MM.1S (cell line): ENCODE measurements around the gene KSR2.
A peak's percentile ranks its signal among the peaks of the same experiment; 100 is the strongest.
"Not testable (repeated sequence)": the region's sequence is repeated elsewhere in the genome, so short reads cannot be mapped to it uniquely, and the experiment has no call there.

Source experiments
- DNase-seq: peaks from one replicate; pipeline ENCODE4 v3.0.0-alpha.2; 2015
- H2AFZ ChIP-seq: fragments of 300-600 bp; sonication (generic); 2 replicates; pipeline ENCODE4 v1.6.0; 2016; ENCODE audit warnings: antibody characterized with exemption, low read length
- H3F3A ChIP-seq: fragments of 300-600 bp; sonication (generic); 2 replicates; pipeline ENCODE4 v1.6.1; 2016; ENCODE audit warnings: mild to moderate bottlenecking, antibody characterized with exemption, low read length, moderate library complexity, mixed read lengths; ENCODE audit not compliant: insufficient read depth
- H3K27ac ChIP-seq: fragments of 300-600 bp; sonication (generic); 2 replicates; pipeline ENCODE4 v1.5.1; 2016; ENCODE audit warnings: mild to moderate bottlenecking, low read length
- H3K27me3 ChIP-seq: fragments of 300-600 bp; sonication (generic); replicated peaks from 2 replicates; pipeline ENCODE4 v1.6.0; 2016; ENCODE audit warnings: low read length; ENCODE audit not compliant: insufficient read depth
- H3K36me3 ChIP-seq: fragments of 300-600 bp; sonication (generic); replicated peaks from 2 replicates; pipeline ENCODE4 v1.6.1; 2016; ENCODE audit warnings: mild to moderate bottlenecking, low read length, mixed read lengths; ENCODE audit not compliant: insufficient read depth
- H3K4me1 ChIP-seq: fragments of 300-600 bp; sonication (generic); 2 replicates; pipeline ENCODE4 v1.6.1; 2016; ENCODE audit warnings: low read length, mixed read lengths
- H3K4me2 ChIP-seq: fragments of 300-600 bp; sonication (generic); 2 replicates; pipeline ENCODE4 v1.6.0; 2016; ENCODE audit warnings: low read depth, low read length
- H3K4me3 ChIP-seq: fragments of 300-600 bp; sonication (generic); 2 replicates; pipeline ENCODE4 v1.5.1; 2016; ENCODE audit warnings: low read length, mixed read lengths
- H3K79me2 ChIP-seq: fragments of 300-600 bp; sonication (generic); 2 replicates; pipeline ENCODE4 v1.6.1; 2016; ENCODE audit warnings: mixed run types, low read length, mixed read lengths
- H3K9ac ChIP-seq: fragments of 300-600 bp; sonication (generic); 2 replicates; pipeline ENCODE4 v1.6.1; 2016; ENCODE audit warnings: low read length, mixed read lengths
- H3K9me2 ChIP-seq: fragments of 300-600 bp; sonication (generic); replicated peaks from 2 replicates; pipeline ENCODE4 v1.6.1; 2016; ENCODE audit warnings: mild to moderate bottlenecking, low read length, mixed read lengths; ENCODE audit not compliant: insufficient read depth
- H3K9me3 ChIP-seq: fragments of 300-600 bp; sonication (generic); replicated peaks from 2 replicates; pipeline ENCODE4 v1.6.1; 2016; ENCODE audit warnings: mild to moderate bottlenecking, low read length, mixed read lengths; ENCODE audit not compliant: insufficient read depth
- H4K20me1 ChIP-seq: fragments of 300-600 bp; sonication (generic); 2 replicates; pipeline ENCODE4 v1.6.1; 2016; ENCODE audit warnings: mild to moderate bottlenecking, low read length, moderate library complexity, mixed read lengths; ENCODE audit not compliant: insufficient read depth
- EZH2 ChIP-seq: fragments of 300-600 bp; sonication (generic); optimal IDR thresholded peaks from 2 replicates; pipeline ENCODE3; 2017; ENCODE audit warnings: low read depth, mild to moderate bottlenecking, antibody characterized with exemption, low read length, mixed read lengths
- EZH2phosphoT487 ChIP-seq: fragments of 300-600 bp; sonication (generic); IDR thresholded peaks from 2 replicates; pipeline ENCODE4 v1.6.1; 2018; ENCODE audit warnings: antibody characterized with exemption, low read length
- TF ChIP-seq, protein P1 (sequence below): fragments of 300-600 bp; sonication (generic); IDR thresholded peaks from 2 replicates; pipeline ENCODE4 v1.5.1; 2016; ENCODE audit warnings: antibody characterized with exemption, low read length, mixed read lengths

Gene KSR2

DNA sequence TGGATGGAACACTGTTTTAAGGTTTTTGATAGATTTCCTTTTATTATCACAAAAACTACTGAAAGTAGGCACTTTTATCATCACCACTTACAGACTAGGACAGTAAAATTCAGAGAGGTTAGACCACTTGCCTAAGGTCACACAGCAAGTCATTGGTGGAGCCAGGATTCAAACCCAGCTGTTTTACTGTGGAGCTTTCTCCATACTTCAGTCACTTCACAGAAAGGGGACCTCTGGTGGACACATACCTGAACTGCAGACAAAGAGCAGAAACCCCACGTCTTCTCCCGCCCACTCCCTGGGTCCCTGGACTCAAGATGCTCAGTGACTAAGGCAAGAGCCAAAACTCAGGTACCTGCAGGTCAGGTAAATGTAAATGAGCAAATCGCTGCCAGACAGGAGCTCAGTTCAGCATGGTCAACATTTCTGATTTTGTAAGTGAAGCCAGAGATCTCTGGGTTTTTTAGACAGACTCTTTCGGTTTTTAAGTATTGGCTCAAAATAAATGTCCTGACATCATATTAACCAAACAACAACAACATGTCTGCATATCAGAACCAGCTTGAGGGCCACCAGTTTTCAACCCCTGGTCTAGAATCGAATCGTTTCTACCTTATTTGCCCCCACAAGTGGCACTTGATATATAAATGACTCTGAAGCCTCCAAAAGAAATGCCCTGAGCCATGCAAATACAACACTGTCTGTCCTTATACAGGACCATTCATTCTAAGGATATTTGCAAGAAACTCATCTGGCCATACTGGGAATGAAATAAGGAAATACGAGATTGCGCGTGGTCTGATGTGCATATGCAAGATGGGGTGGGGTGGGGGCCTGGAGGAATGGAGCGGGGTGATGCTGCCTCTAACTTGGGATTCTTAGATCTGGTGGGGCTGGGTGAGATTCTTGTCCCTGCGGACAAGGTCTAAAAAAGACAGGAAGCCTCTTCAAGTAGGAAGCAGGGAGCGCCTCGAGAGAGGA is 110.9 kb downstream of the KSR2 start:
- Histone ChIP-seq H4K20me1 (no peaks in the 10 kb centered on the region), H2AFZ (no peak overlapping the region), H3K79me2 (no peaks in the 10 kb centered on the region), H3K9me2 (no peaks in the 10 kb centered on the region), H3F3A (no peaks in the 10 kb centered on the region), H3K36me3 (no peaks in the 10 kb centered on the region), H3K9ac (no peak overlapping the region), H3K27me3 (no peaks in the 10 kb centered on the region), H3K9me3 (no peaks in the 10 kb centered on the region), H3K4me2 (no peak overlapping the region), H3K4me3 (no peak overlapping the region), H3K27ac (no peak overlapping the region), H3K4me1 (no peaks in the 10 kb centered on the region)
- TF ChIP-seq, protein P1, sequence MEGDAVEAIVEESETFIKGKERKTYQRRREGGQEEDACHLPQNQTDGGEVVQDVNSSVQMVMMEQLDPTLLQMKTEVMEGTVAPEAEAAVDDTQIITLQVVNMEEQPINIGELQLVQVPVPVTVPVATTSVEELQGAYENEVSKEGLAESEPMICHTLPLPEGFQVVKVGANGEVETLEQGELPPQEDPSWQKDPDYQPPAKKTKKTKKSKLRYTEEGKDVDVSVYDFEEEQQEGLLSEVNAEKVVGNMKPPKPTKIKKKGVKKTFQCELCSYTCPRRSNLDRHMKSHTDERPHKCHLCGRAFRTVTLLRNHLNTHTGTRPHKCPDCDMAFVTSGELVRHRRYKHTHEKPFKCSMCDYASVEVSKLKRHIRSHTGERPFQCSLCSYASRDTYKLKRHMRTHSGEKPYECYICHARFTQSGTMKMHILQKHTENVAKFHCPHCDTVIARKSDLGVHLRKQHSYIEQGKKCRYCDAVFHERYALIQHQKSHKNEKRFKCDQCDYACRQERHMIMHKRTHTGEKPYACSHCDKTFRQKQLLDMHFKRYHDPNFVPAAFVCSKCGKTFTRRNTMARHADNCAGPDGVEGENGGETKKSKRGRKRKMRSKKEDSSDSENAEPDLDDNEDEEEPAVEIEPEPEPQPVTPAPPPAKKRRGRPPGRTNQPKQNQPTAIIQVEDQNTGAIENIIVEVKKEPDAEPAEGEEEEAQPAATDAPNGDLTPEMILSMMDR, result peak; percentile 52
- TF ChIP-seq EZH2phosphoT487, result no peak
- peak; percentile 28 for DNase-seq

DNA sequence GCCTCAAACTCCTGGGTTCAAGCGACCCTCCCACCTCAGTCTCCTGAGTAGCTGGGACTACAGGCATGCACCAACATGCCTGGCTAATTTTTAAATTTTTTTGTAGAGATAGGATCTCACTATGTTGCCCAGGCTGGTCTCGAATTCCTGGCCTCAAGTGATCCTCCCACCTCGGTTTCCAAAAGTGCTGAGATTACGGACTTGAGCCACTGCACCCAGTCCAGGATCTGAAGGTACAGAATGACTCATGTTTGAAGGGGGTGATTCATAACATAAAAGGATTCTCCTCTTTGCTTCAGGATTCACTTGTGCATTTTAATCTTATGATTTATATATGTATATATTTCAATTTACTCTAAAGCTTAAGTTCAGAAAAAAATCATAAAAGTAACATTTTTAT is 111.7 kb downstream of the KSR2 start:
- H3K4me2 ChIP-seq, H3K79me2 ChIP-seq, H3K9me2 ChIP-seq, H3K4me3 ChIP-seq, H3K4me1 ChIP-seq, H3K9ac ChIP-seq, H4K20me1 ChIP-seq, H3K27me3 ChIP-seq, H3K36me3 ChIP-seq, H2AFZ ChIP-seq, H3K9me3 ChIP-seq, H3F3A ChIP-seq, DNase-seq, H3K27ac ChIP-seq: not testable (repeated sequence)

DNA sequence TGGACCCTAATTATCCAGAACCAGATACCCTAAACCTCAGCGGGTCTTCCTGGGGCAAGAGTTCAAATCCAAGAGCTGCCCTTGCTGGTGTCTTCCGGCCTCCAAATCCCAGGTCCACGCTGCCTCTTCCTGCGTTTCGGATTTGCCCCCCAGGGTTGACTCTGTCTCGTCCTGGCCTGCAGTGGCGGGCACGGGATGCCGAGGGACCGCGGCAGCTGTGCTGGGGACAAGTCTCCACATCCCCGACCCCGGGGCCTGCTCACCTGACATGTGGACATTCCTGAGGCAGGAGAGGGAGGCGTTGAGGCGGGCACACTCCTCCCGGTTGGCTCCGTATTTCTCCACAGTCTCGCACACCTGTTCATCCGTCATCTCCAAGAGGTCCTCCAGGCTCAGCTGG is 113.6 kb downstream of the KSR2 start:
- Histone ChIP-seq H3K9ac (no peak overlapping the region), H2AFZ (no peak overlapping the region), H3K36me3 (no peaks in the 10 kb centered on the region), H3K27me3 (no peaks in the 10 kb centered on the region), H3K9me2 (no peaks in the 10 kb centered on the region), H3K27ac (no peak overlapping the region), H3K9me3 (no peaks in the 10 kb centered on the region), H3K4me2 (no peak overlapping the region), H3K79me2 (no peaks in the 10 kb centered on the region), H3F3A (no peaks in the 10 kb centered on the region), H3K4me1 (no peaks in the 10 kb centered on the region), H4K20me1 (no peaks in the 10 kb centered on the region), H3K4me3 (no peak overlapping the region)
- TF ChIP-seq EZH2, result no peak
- TF ChIP-seq, protein P1, result no peak
- no peak for DNase-seq

DNA sequence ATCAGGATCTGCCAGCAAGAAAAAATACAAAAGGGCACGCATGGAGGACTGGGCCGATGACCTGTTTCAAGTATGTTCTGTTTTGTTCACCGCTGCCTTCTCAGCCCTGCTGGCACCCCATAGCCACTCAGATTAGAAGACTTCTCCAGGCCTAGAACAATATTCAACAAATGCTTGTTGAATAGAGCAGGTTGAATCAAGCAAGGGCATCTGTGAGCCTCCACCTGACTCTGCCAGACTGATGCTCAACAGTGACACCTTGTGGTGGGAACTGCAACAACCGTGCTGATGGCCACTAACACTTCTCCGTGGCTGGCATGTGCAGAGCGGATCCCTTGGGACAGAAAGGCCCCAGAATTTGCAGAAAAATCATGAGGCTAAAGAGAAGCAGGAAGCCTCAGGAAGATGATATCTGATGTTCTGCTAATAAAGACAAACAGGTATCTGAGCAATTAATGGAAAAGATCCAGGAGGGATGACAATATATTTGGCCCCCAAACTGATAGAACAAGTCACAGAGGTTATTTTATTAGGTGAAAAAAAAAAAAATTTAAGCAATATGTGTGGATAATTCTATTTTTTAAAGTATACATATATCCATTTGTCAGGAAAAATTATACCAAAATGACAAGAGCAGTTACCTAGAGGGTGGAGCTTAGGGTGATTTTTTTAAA is 114.3 kb downstream of the KSR2 start:
- Histone ChIP-seq H3K4me3 (no peak overlapping the region), H4K20me1 (no peaks in the 10 kb centered on the region), H3K4me2 (no peak overlapping the region), H3K27me3 (no peaks in the 10 kb centered on the region), H3K4me1 (no peaks in the 10 kb centered on the region), H3F3A (no peaks in the 10 kb centered on the region), H3K79me2 (no peaks in the 10 kb centered on the region), H3K27ac (no peak overlapping the region), H3K9me2 (no peaks in the 10 kb centered on the region), H3K36me3 (no peaks in the 10 kb centered on the region), H3K9me3 (no peaks in the 10 kb centered on the region), H2AFZ (no peak overlapping the region), H3K9ac (no peak overlapping the region)
- DNase-seq, result peak; percentile 36
- no peak for TF ChIP-seq EZH2
- TF ChIP-seq, protein P1, result peak; percentile 61
